Measurements from ENCODE around the gene SRRT. TPM values are rescaled to one million over a fixed set of nuclear protein-coding genes. Genes with fewer than 3 reads are reported as not detected.

Gene SRRT
- total and polyA plus RNA-seq, 10 of the 15 experiments (the other 5 are each of a cell fraction or from before 2014, with no cell fraction given) = 11.1 to 254 (median 111) TPM

- 94% methylated on average over 27 of the region's 27 CpGs for WGBS (ENCODE audit: insufficient coverage, insufficient replicate concordance, low lambda C conversion rate, missing lambda C conversion rate)
- H3K27me3 ChIP-seq (replicated peaks in 1 of 2; ENCODE audit: control insufficient read depth in 2 of 2, insufficient read depth in 2 of 2, low read length in 1 of 2) = no peaks in the 10 kb centered on the region
- peaks cover 21% of the 10 kb centered on the region for H3K79me2 ChIP-seq (ENCODE audit: control insufficient read depth, insufficient read depth, low read length)
- no peaks in the 10 kb centered on the region; the same call in 1 of the 2 replicates for H4K20me1 ChIP-seq (ENCODE audit: control insufficient read depth, insufficient read depth)
- ChIA-PET SMC1A (ENCODE audit: uncharacterized antibody, unreplicated experiment) (interaction anchor here (1.1 to 4.4 kb wide), 3 partner anchors 9 to 191 kb away, joined by 3 to 33 read pairs (median 3); no protein-coding TSS in a partner anchor), CTCF (interaction anchor here (0.6 to 1.2 kb wide), 3 partner anchors 8 to 358 kb away, joined by 3 to 7 read pairs (median 5); no protein-coding TSS in a partner anchor), RAD21 (ENCODE audit: unreplicated experiment) (interaction anchor here (1.8 to 1.9 kb wide), 2 partner anchors 11 to 34 kb away, joined by 6 to 7 read pairs; partner anchors contain the start of genes SLC12A9 and SRRT), POLR2A (interaction anchor here (0.5 to 6.7 kb wide), 4 partner anchors 10 to 139 kb away, joined by 3 to 131 read pairs (median 5); partner anchors contain the start of gene SRRT)
- no peak overlapping the region for H3K4me2 ChIP-seq (ENCODE audit: control insufficient read depth, insufficient read depth)
- no peak for ATAC-seq
- no peak for DNase-seq (ENCODE audit: low read depth, low spot score)
- H2AFZ ChIP-seq (ENCODE audit: control insufficient read depth, low read depth, low read length) = no peak overlapping the region
- H3K9ac ChIP-seq (ENCODE audit: control insufficient read depth, insufficient read depth, low read length) = no peak overlapping the region
- H3K36me3 ChIP-seq (ENCODE audit: control insufficient read depth in 2 of 2, insufficient read depth in 2 of 2, low read length in 1 of 2) = peaks cover 29 to 56% of the 10 kb centered on the region in 2 experiments
- no peak for FAIRE-seq
- H3K4me1 ChIP-seq (ENCODE audit: control insufficient read depth, insufficient read depth, low read length) = peaks cover 30% of the 10 kb centered on the region
- no peaks in the 10 kb centered on the region for H3K9me3 ChIP-seq (replicated peaks; ENCODE audit: control insufficient read depth, insufficient read depth, low read length)
- no TSS peak for BruUV-seq (replicated peaks)
- H3K4me3 ChIP-seq = no peak overlapping the region
- intact Hi-C loops (cut with micrococcal nuclease; ENCODE audit: unreplicated experiment) (no loop called here), in situ Hi-C loops (cut with MboI) (no loop called here)
- H3K27ac ChIP-seq (ENCODE audit: control insufficient read depth, insufficient read depth) = no peak overlapping the region
- TF ChIP-seq POLR2A (IDR thresholded peaks at IDR 0.05; ENCODE audit: low read depth, low read length) (peak; percentile 36; the same call in 1 of the 2 replicates), FOXK2 (IDR thresholded peaks at IDR 0.05) (no peak), NFYA (IDR thresholded peaks at IDR 0.05; ENCODE audit: borderline replicate concordance, low read depth, low read length) (no peak)
- TF ChIP-seq, protein P1, sequence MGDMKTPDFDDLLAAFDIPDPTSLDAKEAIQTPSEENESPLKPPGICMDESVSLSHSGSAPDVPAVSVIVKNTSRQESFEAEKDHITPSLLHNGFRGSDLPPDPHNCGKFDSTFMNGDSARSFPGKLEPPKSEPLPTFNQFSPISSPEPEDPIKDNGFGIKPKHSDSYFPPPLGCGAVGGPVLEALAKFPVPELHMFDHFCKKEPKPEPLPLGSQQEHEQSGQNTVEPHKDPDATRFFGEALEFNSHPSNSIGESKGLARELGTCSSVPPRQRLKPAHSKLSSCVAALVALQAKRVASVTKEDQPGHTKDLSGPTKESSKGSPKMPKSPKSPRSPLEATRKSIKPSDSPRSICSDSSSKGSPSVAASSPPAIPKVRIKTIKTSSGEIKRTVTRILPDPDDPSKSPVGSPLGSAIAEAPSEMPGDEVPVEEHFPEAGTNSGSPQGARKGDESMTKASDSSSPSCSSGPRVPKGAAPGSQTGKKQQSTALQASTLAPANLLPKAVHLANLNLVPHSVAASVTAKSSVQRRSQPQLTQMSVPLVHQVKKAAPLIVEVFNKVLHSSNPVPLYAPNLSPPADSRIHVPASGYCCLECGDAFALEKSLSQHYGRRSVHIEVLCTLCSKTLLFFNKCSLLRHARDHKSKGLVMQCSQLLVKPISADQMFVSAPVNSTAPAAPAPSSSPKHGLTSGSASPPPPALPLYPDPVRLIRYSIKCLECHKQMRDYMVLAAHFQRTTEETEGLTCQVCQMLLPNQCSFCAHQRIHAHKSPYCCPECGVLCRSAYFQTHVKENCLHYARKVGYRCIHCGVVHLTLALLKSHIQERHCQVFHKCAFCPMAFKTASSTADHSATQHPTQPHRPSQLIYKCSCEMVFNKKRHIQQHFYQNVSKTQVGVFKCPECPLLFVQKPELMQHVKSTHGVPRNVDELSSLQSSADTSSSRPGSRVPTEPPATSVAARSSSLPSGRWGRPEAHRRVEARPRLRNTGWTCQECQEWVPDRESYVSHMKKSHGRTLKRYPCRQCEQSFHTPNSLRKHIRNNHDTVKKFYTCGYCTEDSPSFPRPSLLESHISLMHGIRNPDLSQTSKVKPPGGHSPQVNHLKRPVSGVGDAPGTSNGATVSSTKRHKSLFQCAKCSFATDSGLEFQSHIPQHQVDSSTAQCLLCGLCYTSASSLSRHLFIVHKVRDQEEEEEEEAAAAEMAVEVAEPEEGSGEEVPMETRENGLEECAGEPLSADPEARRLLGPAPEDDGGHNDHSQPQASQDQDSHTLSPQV (IDR thresholded peaks at IDR 0.05) = no peak
Measured at GRCh38 chr7:100886142-100886935, 11.4 kb downstream of the SRRT start.
